WTC11 (cell line): ENCODE results near the gene ASTN1. TPM values are rescaled to one million over a fixed set of nuclear protein-coding genes. Genes with fewer than 3 reads are reported as not detected.

ENCODE experiments used
- ATAC-seq: fragments of 200-7000 bp; cut with Tn5 transposase; 2 replicates; pipeline ENCODE4 v1.10.0; 2021; ENCODE audit warnings: mild to moderate bottlenecking, moderate library complexity
- CTCF ChIA-PET: fragments of 300-600 bp; sonication (Branson Sonifier 250); formaldehyde crosslinking; loops from one replicate; lab custom pipeline; 2021; ENCODE audit warnings: antibody characterized with exemption; lab: Charles Lee
- POLR2A ChIA-PET: fragments of 350-600 bp; sonication (Branson Sonifier 250); formaldehyde crosslinking; loops from one replicate; lab custom pipeline; 2021; ENCODE audit warnings: antibody characterized with exemption; lab: Charles Lee
- DNase-seq: peaks from one replicate; pipeline ENCODE4 v3.0.0; 2021; ENCODE audit warnings: low spot score
- H3K27ac Mint-ChIP-seq: 2 replicates; pipeline ENCODE4 v1.8.0; 2021; ENCODE audit warnings: mixed read lengths
- H3K27me3 Mint-ChIP-seq: 2 replicates; pipeline ENCODE4 v1.8.0; 2021; ENCODE audit warnings: low read depth, mild to moderate bottlenecking, moderate library complexity, mixed read lengths
- H3K36me3 Mint-ChIP-seq: 2 replicates; pipeline ENCODE4 v1.8.0; 2021; ENCODE audit warnings: mixed read lengths
- H3K4me1 Mint-ChIP-seq: 2 replicates; pipeline ENCODE4 v1.8.0; 2022; ENCODE audit warnings: mixed read lengths
- H3K4me3 Mint-ChIP-seq: 2 replicates; pipeline ENCODE4 v1.8.0; 2021; ENCODE audit warnings: mild to moderate bottlenecking, moderate library complexity, mixed read lengths
- H3K9me3 Mint-ChIP-seq: 2 replicates; pipeline ENCODE4 v1.8.0; 2021; ENCODE audit warnings: mixed read lengths
- CBFB ChIP-seq: sonication (generic); formaldehyde crosslinking; IDR thresholded peaks from 2 replicates; pipeline ENCODE4 v1.8.1; 2022; ENCODE audit warnings: mild to moderate bottlenecking, low read depth, missing genetic modification reagents
- EMX1 ChIP-seq: fragments of 250-450 bp; sonication (Bioruptor Pico); IDR thresholded peaks from 2 replicates; pipeline ENCODE4 v1.8.0; 2021; ENCODE audit warnings: mild to moderate bottlenecking
- FOXP1 ChIP-seq: sonication (generic); formaldehyde crosslinking; IDR thresholded peaks from 2 replicates; pipeline ENCODE4 v1.8.0; 2022; ENCODE audit warnings: missing genetic modification reagents, mild to moderate bottlenecking, moderate library complexity, borderline replicate concordance
- IRF2 ChIP-seq: sonication (generic); formaldehyde crosslinking; IDR thresholded peaks from 2 replicates; pipeline ENCODE4 v1.8.0; 2022; ENCODE audit warnings: low read depth, missing genetic modification reagents, borderline replicate concordance
- JAZF1 ChIP-seq: fragments of 250-450 bp; sonication (Bioruptor Pico); IDR thresholded peaks from 2 replicates; pipeline ENCODE4 v1.9.0; 2021; ENCODE audit warnings: moderate library complexity, mild to moderate bottlenecking, inconsistent platforms
- NFATC4 ChIP-seq: fragments of 250-450 bp; sonication (Bioruptor Pico); IDR thresholded peaks from 2 replicates; pipeline ENCODE4 v1.9.0; 2021; ENCODE audit warnings: mild to moderate bottlenecking
- NFE2L1 ChIP-seq: sonication (generic); formaldehyde crosslinking; IDR thresholded peaks from 2 replicates; pipeline ENCODE4 v1.8.1; 2023; ENCODE audit warnings: missing genetic modification reagents
- NR1H2 ChIP-seq: sonication (generic); formaldehyde crosslinking; IDR thresholded peaks from 2 replicates; pipeline ENCODE4 v1.9.0; 2021; ENCODE audit warnings: mild to moderate bottlenecking, moderate library complexity, missing genetic modification reagents
- SMAD4 ChIP-seq: sonication (generic); formaldehyde crosslinking; IDR thresholded peaks from 2 replicates; pipeline ENCODE4 v1.8.0; 2022; ENCODE audit warnings: mild to moderate bottlenecking, missing genetic modification reagents
- ZNF121 ChIP-seq: sonication (generic); formaldehyde crosslinking; IDR thresholded peaks from 2 replicates; pipeline ENCODE4 v1.8.0; 2023; ENCODE audit warnings: missing genetic modification reagents
- total RNA-seq: library from RNA; stranded (reverse); gene quantifications from 3 replicates; pipeline ENCODE4 v1.2.3, GENCODE V29; 2021
- TF ChIP-seq, protein P1 (sequence below): sonication (generic); formaldehyde crosslinking; IDR thresholded peaks from 2 replicates; pipeline ENCODE4 v1.8.0; 2023; ENCODE audit warnings: missing genetic modification reagents, mild to moderate bottlenecking, borderline replicate concordance
- TF ChIP-seq, protein P2 (sequence below): sonication (generic); formaldehyde crosslinking; IDR thresholded peaks from 2 replicates; pipeline ENCODE4 v1.8.1; 2023; ENCODE audit warnings: mild to moderate bottlenecking, moderate library complexity, missing genetic modification reagents
- TF ChIP-seq, protein P3 (sequence below): sonication (generic); formaldehyde crosslinking; conservative IDR thresholded peaks from 2 replicates; pipeline ENCODE4 v1.8.1; 2023; ENCODE audit warnings: mild to moderate bottlenecking, low read depth, missing genetic modification reagents, moderate library complexity
- TF ChIP-seq, protein P4 (sequence below): sonication (generic); formaldehyde crosslinking; IDR thresholded peaks from 2 replicates; pipeline ENCODE4 v1.8.1; 2022; ENCODE audit warnings: low read depth, missing genetic modification reagents, borderline replicate concordance
- TF ChIP-seq, protein P5 (sequence below): sonication (generic); formaldehyde crosslinking; IDR thresholded peaks from 2 replicates; pipeline ENCODE4 v1.8.1; 2023; ENCODE audit warnings: mild to moderate bottlenecking, missing genetic modification reagents, moderate library complexity
- TF ChIP-seq, protein P6 (sequence below): sonication (generic); formaldehyde crosslinking; conservative IDR thresholded peaks from 2 replicates; pipeline ENCODE4 v1.8.1; 2022; ENCODE audit warnings: mild to moderate bottlenecking, missing genetic modification reagents
- TF ChIP-seq, protein P7 (sequence below): sonication (generic); formaldehyde crosslinking; IDR thresholded peaks from 2 replicates; pipeline ENCODE4 v1.8.1; 2022; ENCODE audit warnings: missing genetic modification reagents, borderline replicate concordance

Gene ASTN1
- total RNA-seq, 1 experiment from 2014 or later = 3.4 TPM

DNA sequence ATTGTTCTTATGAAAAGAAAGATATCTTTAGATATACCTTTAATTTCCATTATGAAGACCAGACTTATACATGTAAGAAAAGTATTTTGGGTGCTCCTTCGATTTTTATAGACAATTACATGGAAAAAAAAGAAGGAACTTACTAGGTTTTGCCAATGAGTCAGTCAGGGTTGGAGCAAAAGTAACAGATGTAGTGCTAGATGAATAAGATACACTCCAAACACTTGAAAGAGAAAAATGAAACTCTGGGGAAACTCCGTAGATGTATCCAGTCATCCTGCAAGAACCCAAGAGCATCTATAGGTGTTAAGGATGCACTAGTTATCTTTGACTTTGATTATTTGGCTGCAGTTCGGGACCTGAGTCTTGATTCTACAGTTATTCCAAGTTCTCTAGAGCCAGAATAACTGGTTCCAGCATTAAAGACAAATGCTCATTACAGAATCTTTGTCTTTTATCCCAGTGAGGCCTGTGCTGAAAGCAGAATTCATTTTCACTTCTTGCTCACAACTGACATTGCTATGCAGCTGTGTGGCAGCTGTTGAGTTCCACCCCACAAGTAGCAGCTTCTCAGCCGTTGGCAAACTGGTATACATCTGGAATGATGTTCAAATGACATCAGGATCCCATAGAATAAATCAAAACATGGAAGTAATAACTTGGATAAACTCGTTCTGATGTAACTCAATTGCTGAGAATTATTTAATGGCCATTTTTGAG, 326.1 kb downstream of the ASTN1 start (continued):
- TF ChIP-seq EMX1 (CRISPR knock-in tag) (no peak), NFATC4 (CRISPR knock-in tag) (no peak), ZNF121 (CRISPR knock-in tag) (no peak)
- TF ChIP-seq, protein P1, sequence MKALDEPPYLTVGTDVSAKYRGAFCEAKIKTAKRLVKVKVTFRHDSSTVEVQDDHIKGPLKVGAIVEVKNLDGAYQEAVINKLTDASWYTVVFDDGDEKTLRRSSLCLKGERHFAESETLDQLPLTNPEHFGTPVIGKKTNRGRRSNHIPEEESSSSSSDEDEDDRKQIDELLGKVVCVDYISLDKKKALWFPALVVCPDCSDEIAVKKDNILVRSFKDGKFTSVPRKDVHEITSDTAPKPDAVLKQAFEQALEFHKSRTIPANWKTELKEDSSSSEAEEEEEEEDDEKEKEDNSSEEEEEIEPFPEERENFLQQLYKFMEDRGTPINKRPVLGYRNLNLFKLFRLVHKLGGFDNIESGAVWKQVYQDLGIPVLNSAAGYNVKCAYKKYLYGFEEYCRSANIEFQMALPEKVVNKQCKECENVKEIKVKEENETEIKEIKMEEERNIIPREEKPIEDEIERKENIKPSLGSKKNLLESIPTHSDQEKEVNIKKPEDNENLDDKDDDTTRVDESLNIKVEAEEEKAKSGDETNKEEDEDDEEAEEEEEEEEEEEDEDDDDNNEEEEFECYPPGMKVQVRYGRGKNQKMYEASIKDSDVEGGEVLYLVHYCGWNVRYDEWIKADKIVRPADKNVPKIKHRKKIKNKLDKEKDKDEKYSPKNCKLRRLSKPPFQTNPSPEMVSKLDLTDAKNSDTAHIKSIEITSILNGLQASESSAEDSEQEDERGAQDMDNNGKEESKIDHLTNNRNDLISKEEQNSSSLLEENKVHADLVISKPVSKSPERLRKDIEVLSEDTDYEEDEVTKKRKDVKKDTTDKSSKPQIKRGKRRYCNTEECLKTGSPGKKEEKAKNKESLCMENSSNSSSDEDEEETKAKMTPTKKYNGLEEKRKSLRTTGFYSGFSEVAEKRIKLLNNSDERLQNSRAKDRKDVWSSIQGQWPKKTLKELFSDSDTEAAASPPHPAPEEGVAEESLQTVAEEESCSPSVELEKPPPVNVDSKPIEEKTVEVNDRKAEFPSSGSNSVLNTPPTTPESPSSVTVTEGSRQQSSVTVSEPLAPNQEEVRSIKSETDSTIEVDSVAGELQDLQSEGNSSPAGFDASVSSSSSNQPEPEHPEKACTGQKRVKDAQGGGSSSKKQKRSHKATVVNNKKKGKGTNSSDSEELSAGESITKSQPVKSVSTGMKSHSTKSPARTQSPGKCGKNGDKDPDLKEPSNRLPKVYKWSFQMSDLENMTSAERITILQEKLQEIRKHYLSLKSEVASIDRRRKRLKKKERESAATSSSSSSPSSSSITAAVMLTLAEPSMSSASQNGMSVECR = no peak
- TF ChIP-seq, protein P2, sequence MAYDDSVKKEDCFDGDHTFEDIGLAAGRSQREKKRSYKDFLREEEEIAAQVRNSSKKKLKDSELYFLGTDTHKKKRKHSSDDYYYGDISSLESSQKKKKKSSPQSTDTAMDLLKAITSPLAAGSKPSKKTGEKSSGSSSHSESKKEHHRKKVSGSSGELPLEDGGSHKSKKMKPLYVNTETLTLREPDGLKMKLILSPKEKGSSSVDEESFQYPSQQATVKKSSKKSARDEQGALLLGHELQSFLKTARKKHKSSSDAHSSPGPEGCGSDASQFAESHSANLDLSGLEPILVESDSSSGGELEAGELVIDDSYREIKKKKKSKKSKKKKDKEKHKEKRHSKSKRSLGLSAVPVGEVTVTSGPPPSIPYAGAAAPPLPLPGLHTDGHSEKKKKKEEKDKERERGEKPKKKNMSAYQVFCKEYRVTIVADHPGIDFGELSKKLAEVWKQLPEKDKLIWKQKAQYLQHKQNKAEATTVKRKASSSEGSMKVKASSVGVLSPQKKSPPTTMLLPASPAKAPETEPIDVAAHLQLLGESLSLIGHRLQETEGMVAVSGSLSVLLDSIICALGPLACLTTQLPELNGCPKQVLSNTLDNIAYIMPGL (CRISPR knock-in tag) = no peak
- TF ChIP-seq, all 79 proteins: peak for 0

DNA sequence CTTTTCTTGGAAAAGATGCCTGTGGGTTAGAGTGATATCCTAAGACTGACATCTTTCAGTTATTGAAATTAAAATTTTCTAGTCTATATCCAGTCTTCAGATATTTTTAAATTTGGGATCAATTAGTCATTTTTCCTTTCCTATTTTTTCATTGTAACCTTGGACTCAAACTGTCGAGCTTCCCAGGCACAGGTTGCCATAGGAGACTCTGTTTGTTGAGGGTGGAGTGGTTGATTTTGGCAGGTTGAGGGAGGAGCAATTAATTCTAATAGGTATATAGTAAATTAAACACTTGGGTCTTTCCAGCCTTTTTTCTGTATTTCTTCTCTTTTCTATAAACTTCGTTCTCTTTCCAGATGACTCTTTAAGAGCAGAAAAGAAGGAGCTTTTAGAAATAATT, 326.8 kb downstream of the ASTN1 start:
- no peak overlapping the region for H3K4me3 Mint-ChIP-seq
- CTCF ChIA-PET = no interaction called here
- H3K9me3 Mint-ChIP-seq = no peaks in the 10 kb centered on the region
- no peak for ATAC-seq
- no peaks in the 10 kb centered on the region for H3K27me3 Mint-ChIP-seq
- DNase-seq = no peak
- H3K36me3 Mint-ChIP-seq = no peaks in the 10 kb centered on the region
- peaks cover 5% of the 10 kb centered on the region for H3K4me1 Mint-ChIP-seq
- no peak overlapping the region for H3K27ac Mint-ChIP-seq
- POLR2A ChIA-PET = no interaction called here
- TF ChIP-seq FOXP1 (CRISPR knock-in tag) (no peak), NR1H2 (CRISPR knock-in tag) (no peak), IRF2 (CRISPR knock-in tag) (no peak), NFE2L1 (CRISPR knock-in tag) (no peak), JAZF1 (CRISPR knock-in tag) (no peak), CBFB (no peak), SMAD4 (no peak)
- TF ChIP-seq, protein P3, sequence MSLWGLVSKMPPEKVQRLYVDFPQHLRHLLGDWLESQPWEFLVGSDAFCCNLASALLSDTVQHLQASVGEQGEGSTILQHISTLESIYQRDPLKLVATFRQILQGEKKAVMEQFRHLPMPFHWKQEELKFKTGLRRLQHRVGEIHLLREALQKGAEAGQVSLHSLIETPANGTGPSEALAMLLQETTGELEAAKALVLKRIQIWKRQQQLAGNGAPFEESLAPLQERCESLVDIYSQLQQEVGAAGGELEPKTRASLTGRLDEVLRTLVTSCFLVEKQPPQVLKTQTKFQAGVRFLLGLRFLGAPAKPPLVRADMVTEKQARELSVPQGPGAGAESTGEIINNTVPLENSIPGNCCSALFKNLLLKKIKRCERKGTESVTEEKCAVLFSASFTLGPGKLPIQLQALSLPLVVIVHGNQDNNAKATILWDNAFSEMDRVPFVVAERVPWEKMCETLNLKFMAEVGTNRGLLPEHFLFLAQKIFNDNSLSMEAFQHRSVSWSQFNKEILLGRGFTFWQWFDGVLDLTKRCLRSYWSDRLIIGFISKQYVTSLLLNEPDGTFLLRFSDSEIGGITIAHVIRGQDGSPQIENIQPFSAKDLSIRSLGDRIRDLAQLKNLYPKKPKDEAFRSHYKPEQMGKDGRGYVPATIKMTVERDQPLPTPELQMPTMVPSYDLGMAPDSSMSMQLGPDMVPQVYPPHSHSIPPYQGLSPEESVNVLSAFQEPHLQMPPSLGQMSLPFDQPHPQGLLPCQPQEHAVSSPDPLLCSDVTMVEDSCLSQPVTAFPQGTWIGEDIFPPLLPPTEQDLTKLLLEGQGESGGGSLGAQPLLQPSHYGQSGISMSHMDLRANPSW (CRISPR knock-in tag) = no peak
- TF ChIP-seq, protein P4, sequence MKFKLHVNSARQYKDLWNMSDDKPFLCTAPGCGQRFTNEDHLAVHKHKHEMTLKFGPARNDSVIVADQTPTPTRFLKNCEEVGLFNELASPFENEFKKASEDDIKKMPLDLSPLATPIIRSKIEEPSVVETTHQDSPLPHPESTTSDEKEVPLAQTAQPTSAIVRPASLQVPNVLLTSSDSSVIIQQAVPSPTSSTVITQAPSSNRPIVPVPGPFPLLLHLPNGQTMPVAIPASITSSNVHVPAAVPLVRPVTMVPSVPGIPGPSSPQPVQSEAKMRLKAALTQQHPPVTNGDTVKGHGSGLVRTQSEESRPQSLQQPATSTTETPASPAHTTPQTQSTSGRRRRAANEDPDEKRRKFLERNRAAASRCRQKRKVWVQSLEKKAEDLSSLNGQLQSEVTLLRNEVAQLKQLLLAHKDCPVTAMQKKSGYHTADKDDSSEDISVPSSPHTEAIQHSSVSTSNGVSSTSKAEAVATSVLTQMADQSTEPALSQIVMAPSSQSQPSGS (CRISPR knock-in tag) = no peak
- TF ChIP-seq, protein P5, sequence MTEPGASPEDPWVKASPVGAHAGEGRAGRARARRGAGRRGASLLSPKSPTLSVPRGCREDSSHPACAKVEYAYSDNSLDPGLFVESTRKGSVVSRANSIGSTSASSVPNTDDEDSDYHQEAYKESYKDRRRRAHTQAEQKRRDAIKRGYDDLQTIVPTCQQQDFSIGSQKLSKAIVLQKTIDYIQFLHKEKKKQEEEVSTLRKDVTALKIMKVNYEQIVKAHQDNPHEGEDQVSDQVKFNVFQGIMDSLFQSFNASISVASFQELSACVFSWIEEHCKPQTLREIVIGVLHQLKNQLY = no peak
- TF ChIP-seq, protein P6, sequence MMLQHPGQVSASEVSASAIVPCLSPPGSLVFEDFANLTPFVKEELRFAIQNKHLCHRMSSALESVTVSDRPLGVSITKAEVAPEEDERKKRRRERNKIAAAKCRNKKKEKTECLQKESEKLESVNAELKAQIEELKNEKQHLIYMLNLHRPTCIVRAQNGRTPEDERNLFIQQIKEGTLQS (CRISPR knock-in tag) = no peak
- TF ChIP-seq, protein P7, sequence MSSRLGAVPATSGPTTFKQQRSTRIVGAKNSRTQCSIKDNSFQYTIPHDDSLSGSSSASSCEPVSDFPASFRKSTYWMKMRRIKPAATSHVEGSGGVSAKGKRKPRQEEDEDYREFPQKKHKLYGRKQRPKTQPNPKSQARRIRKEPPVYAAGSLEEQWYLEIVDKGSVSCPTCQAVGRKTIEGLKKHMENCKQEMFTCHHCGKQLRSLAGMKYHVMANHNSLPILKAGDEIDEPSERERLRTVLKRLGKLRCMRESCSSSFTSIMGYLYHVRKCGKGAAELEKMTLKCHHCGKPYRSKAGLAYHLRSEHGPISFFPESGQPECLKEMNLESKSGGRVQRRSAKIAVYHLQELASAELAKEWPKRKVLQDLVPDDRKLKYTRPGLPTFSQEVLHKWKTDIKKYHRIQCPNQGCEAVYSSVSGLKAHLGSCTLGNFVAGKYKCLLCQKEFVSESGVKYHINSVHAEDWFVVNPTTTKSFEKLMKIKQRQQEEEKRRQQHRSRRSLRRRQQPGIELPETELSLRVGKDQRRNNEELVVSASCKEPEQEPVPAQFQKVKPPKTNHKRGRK (CRISPR knock-in tag) = no peak
- TF ChIP-seq, protein P1 = no peak
